Fibroblast of lung (primary cell): ENCODE data around the gene TMEM252. TPM values are rescaled to one million over a fixed set of nuclear protein-coding genes. Genes with fewer than 3 reads are reported as not detected.

Experiments
- DNase-seq, 2 donors: peaks; one replicate each; pipeline versions ENCODE4 v3.0.0 to v3.0.0-alpha.2; 2010; ENCODE audit warnings: low read depth in 2 of 2
- H2AFZ ChIP-seq: 2 replicates; pipeline ENCODE4 v1.5.1; 2012; ENCODE audit warnings: low read length, control low read depth, inconsistent platforms
- H3K27ac ChIP-seq: 2 replicates; pipeline ENCODE4 v1.5.1; 2011; ENCODE audit warnings: low read length, control low read depth; ENCODE audit not compliant: insufficient read depth
- H3K27me3 ChIP-seq: 2 replicates; pipeline ENCODE4 v1.5.1; 2011; ENCODE audit warnings: mild to moderate bottlenecking, low read length; ENCODE audit not compliant: control insufficient read depth, insufficient read depth
- H3K36me3 ChIP-seq: 2 replicates; pipeline ENCODE4 v1.5.1; 2011; ENCODE audit warnings: low read length; ENCODE audit not compliant: control insufficient read depth, insufficient read depth
- H3K4me1 ChIP-seq: 2 replicates; pipeline ENCODE4 v1.5.1; 2011; ENCODE audit warnings: low read length; ENCODE audit not compliant: control insufficient read depth, insufficient read depth; ENCODE audit errors: extremely low read depth
- H3K4me2 ChIP-seq: 2 replicates; pipeline ENCODE4 v1.5.1; 2011; ENCODE audit warnings: low read length, control low read depth; ENCODE audit not compliant: insufficient read depth; ENCODE audit errors: extremely low read depth
- H3K4me3 ChIP-seq, 4 experiments: fragments of 200-600 bp in 1 of 4; sonication (generic) in 1 of 4; replicated peaks in 1 of 4; 2 replicates each; pipeline ENCODE4 v1.5.1; 2011 to 2016; ENCODE audit warnings: low read length in 4 of 4, low read depth in 3 of 4, mild to moderate bottlenecking in 3 of 4, control low read depth in 2 of 4, inconsistent platforms in 1 of 4, mixed read lengths in 1 of 4; ENCODE audit not compliant: insufficient read depth in 1 of 4; ENCODE audit errors: control extremely low read depth in 1 of 4
- H3K79me2 ChIP-seq: 2 replicates; pipeline ENCODE4 v1.5.1; 2012; ENCODE audit warnings: mild to moderate bottlenecking, low read length, inconsistent platforms; ENCODE audit not compliant: control insufficient read depth, insufficient read depth
- H3K9ac ChIP-seq: 2 replicates; pipeline ENCODE4 v1.5.1; 2011; ENCODE audit warnings: mild to moderate bottlenecking, low read length, control low read depth; ENCODE audit not compliant: insufficient read depth
- H3K9me3 ChIP-seq: 2 replicates; pipeline ENCODE4 v1.5.1; 2012; ENCODE audit warnings: low read depth, low read length; ENCODE audit not compliant: control insufficient read depth, insufficient read depth
- H4K20me1 ChIP-seq: 2 replicates; pipeline ENCODE4 v1.5.1; 2011; ENCODE audit warnings: low read length; ENCODE audit not compliant: control insufficient read depth, insufficient read depth; ENCODE audit errors: extremely low read depth
- EZH2 ChIP-seq: IDR thresholded peaks from 2 replicates; pipeline ENCODE4 v1.5.1; 2012; ENCODE audit warnings: low read length, control low read depth, mild to moderate bottlenecking; ENCODE audit errors: missing control alignments
- polyA plus RNA-seq, 2 donors: library from polyadenylated mRNA; depleted of rRNA in 1 of 2; stranded (reverse) in 1 of 2; unstranded in 1 of 2; fragments of >200 nt; gene quantifications; 2 replicates each; pipeline ENCODE4 v1.2.1, GENCODE V29; 2011 to 2012; ENCODE audit warnings: missing spikeins in 1 of 2
- total RNA-seq: library from RNA; depleted of rRNA; stranded (reverse); fragments of >200 nt; gene quantifications from 2 replicates; pipeline ENCODE4 v1.2.1, GENCODE V29; 2014
- TF ChIP-seq, protein P1 (sequence below), 2 donors: IDR thresholded peaks in 1 of 2; conservative IDR thresholded peaks in 1 of 2; 1 replicate in 1 of 2; 2 replicates in 1 of 2; pipeline ENCODE4 v1.5.1; 2011 to 2012; ENCODE audit warnings: low read length in 2 of 2, control low read depth in 1 of 2, inconsistent platforms in 1 of 2, low read depth in 1 of 2, mild to moderate bottlenecking in 1 of 2

Gene TMEM252
- total and polyA plus RNA-seq, 2 donors (not counting 1 experiment from before 2014, with no cell fraction given) = not detected

DNA sequence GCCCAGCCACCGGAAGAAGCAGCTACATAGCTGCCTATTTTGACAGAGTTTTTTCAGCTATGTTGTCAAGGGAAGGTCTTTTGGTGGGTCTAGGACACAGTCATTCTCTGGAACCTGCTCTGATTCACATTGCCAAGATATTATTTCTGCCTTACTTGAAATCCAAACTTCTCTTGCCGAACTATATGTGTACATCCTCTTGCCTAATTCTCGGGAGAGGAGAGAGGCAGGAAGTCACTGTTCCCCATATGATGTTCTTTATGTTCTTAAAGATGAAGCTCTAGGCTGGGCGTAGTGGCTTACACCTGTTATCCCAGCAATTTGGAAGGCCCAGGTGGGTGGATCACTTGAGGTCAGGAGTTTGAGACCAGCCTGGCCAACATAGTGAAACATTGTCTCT is 8.6 kb downstream of the TMEM252 start:
- H3K4me3 ChIP-seq = no peak overlapping the region
- no peaks in the 10 kb centered on the region for H4K20me1 ChIP-seq
- H3K9me3 ChIP-seq = no peaks in the 10 kb centered on the region
- no peaks in the 10 kb centered on the region for H3K27me3 ChIP-seq
- H3K27ac ChIP-seq = no peak overlapping the region
- H3K79me2 ChIP-seq = no peaks in the 10 kb centered on the region
- TF ChIP-seq EZH2 = no peak
- TF ChIP-seq, protein P1, sequence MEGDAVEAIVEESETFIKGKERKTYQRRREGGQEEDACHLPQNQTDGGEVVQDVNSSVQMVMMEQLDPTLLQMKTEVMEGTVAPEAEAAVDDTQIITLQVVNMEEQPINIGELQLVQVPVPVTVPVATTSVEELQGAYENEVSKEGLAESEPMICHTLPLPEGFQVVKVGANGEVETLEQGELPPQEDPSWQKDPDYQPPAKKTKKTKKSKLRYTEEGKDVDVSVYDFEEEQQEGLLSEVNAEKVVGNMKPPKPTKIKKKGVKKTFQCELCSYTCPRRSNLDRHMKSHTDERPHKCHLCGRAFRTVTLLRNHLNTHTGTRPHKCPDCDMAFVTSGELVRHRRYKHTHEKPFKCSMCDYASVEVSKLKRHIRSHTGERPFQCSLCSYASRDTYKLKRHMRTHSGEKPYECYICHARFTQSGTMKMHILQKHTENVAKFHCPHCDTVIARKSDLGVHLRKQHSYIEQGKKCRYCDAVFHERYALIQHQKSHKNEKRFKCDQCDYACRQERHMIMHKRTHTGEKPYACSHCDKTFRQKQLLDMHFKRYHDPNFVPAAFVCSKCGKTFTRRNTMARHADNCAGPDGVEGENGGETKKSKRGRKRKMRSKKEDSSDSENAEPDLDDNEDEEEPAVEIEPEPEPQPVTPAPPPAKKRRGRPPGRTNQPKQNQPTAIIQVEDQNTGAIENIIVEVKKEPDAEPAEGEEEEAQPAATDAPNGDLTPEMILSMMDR (conservative IDR thresholded peaks at IDR 0.05 in 1 of 2, IDR thresholded peaks at IDR 0.05 in 1 of 2; ENCODE audit: low read depth in 1 of 2, low read length in 2 of 2) = no peak
- DNase-seq = no peak
- H3K4me1 ChIP-seq = no peaks in the 10 kb centered on the region
- no peak overlapping the region for H3K4me2 ChIP-seq
- H3K9ac ChIP-seq = no peak overlapping the region
- H3K36me3 ChIP-seq = no peaks in the 10 kb centered on the region
- no peak overlapping the region for H2AFZ ChIP-seq

- Histone ChIP-seq H4K20me1 (no peaks in the 10 kb centered on the region), H3K27me3 (no peaks in the 10 kb centered on the region), H3K9ac (no peak overlapping the region), H3K9me3 (no peaks in the 10 kb centered on the region), H3K27ac (no peak overlapping the region), H3K4me2 (no peak overlapping the region), H3K79me2 (no peaks in the 10 kb centered on the region), H2AFZ (no peak overlapping the region), H3K36me3 (peaks cover 1% of the 10 kb centered on the region), H3K4me3 (no peak overlapping the region), H3K4me1 (no peaks in the 10 kb centered on the region)
- TF ChIP-seq EZH2 = no peak
- TF ChIP-seq, protein P1 (conservative IDR thresholded peaks at IDR 0.05 in 1 of 2, IDR thresholded peaks at IDR 0.05 in 1 of 2; ENCODE audit: low read depth in 1 of 2, low read length in 2 of 2) = peak in 1 of 2 donors; percentile 7
- DNase-seq = peak in 1 of 2 donors; percentile 60
Observed at GRCh38 chr9:68530618-68531017, 10.1 kb downstream of the TMEM252 start.

DNA sequence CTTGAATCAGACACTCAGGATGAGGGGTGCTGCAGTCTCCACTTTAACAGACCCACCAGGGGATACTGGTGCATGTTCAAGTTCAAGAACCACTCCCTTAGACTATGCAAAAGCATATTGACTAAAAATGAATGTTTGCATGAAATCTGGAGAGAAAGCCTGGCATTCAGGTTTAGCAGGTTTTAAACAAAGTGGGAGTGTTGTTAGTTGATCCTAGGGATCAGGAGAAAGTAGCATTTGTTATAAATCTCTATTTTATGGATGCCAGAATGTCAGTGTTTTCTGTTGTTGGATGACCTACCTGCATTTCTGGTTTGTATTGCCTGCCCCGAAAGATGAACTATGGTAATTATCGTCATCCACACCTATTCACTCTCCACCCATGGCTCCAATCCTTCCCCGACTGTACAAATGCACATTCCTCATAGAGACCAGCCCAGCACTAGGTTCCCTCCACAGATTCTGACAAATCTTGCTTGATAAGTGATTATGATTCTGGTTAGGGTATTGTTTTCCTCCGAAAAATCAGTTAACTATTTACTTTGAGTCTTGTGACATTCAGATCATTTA is 17.2 kb downstream of the TMEM252 start:
- Histone ChIP-seq H4K20me1 (no peaks in the 10 kb centered on the region), H3K4me1 (no peaks in the 10 kb centered on the region), H3K36me3 (peaks cover 1% of the 10 kb centered on the region), H3K9me3 (no peaks in the 10 kb centered on the region), H3K27me3 (no peaks in the 10 kb centered on the region), H3K79me2 (no peaks in the 10 kb centered on the region), H3K4me3 (no peak overlapping the region), H3K27ac (no peak overlapping the region), H3K9ac (no peak overlapping the region), H3K4me2 (no peak overlapping the region), H2AFZ (no peak overlapping the region)
- DNase-seq = no peak
- TF ChIP-seq, protein P1 (conservative IDR thresholded peaks at IDR 0.05 in 1 of 2, IDR thresholded peaks at IDR 0.05 in 1 of 2; ENCODE audit: low read depth in 1 of 2, low read length in 2 of 2) = no peak
- no peak for TF ChIP-seq EZH2
